Astrocyte of the cerebellum (primary cell): ENCODE data around the gene MAP2K7.

Source experiments
- DNase-seq: peaks from one replicate; pipeline ENCODE4 v3.0.0-alpha.2; 2011; ENCODE audit warnings: low read depth
- H3K4me3 ChIP-seq: 2 replicates; pipeline ENCODE4 v1.5.1; 2011; ENCODE audit warnings: mild to moderate bottlenecking, low read depth, low read length, moderate library complexity
- CTCF ChIP-seq: IDR thresholded peaks from 2 replicates; pipeline ENCODE4 v1.5.1; 2012; ENCODE audit warnings: low read length, low read depth, moderate library complexity, mild to moderate bottlenecking; ENCODE audit errors: missing control alignments
- in situ Hi-C: cut with HindIII; loops from 2 replicates; pipeline ENCODE4 v1.10.0; 2017; ENCODE audit warnings: low sequenced_read_pairs

Gene MAP2K7

GRCh38 chr19:7897292-7897691 is 6.4 kb upstream of the MAP2K7 start:
- TF ChIP-seq CTCF, result no peak

GRCh38 chr19:7898967-7899366 is 4.7 kb upstream of the MAP2K7 start:
- no peak overlapping the region for H3K4me3 ChIP-seq
- TF ChIP-seq CTCF, result no peak
- DNase-seq, result no peak
- in situ Hi-C loops, result no loop called here

More at GRCh38 chr19:7897292-7897691, 6.4 kb upstream of the MAP2K7 start:
- in situ Hi-C loops, result no loop called here
- no peak overlapping the region for H3K4me3 ChIP-seq
- no peak for DNase-seq

- H3K4me3 ChIP-seq, result no peak overlapping the region
- no peak for DNase-seq
- no peak for TF ChIP-seq CTCF
- in situ Hi-C loops, result no loop called here
These were observed 3.8 kb upstream of the MAP2K7 start for GRCh38 chr19:7899751-7900378.

- no peak overlapping the region for H3K4me3 ChIP-seq
- no peak for TF ChIP-seq CTCF
- in situ Hi-C loops, result no loop called here
- DNase-seq, result no peak
These were observed 3.2 kb upstream of the MAP2K7 start for GRCh38 chr19:7900401-7900870.

- TF ChIP-seq CTCF, result no peak
- no peak for DNase-seq
- in situ Hi-C loops, result no loop called here
- no peak overlapping the region for H3K4me3 ChIP-seq
These were observed 2.7 kb upstream of the MAP2K7 start for GRCh38 chr19:7900931-7901330.

GRCh38 chr19:7901337-7901736 is 2.3 kb upstream of the MAP2K7 start:
- DNase-seq, result no peak
- TF ChIP-seq CTCF, result no peak
- in situ Hi-C loops, result no loop called here
- no peak overlapping the region for H3K4me3 ChIP-seq
